Heart left ventricle (tissue), 13 donors: ENCODE results near the gene WDR11.

ENCODE experiments used
- CTCF ChIP-seq, 12 donors: fragments of 200-600 bp; sonication (generic) in 4 of 12; IDR thresholded peaks; one replicate each; pipeline versions ENCODE4 v1.5.0 to v1.8.0; 2018 to 2022; ENCODE audit warnings: antibody characterized with exemption in 12 of 12, mild to moderate bottlenecking in 5 of 12
- POLR2A ChIP-seq, 2 donors: fragments of 450-650 bp; IDR thresholded peaks; one replicate each; pipeline ENCODE4 v1.6.1; 2017; ENCODE audit warnings: antibody characterized with exemption in 2 of 2, mild to moderate bottlenecking in 2 of 2, moderate library complexity in 2 of 2
- donor health status: ischemic (EF 13 %, LVEDD 7.1; RV severe dilation, severe dysfunction).
- donor health status: DM: no; HTN: yes; CAD: no.
- donor health status: DM: no; HTN: no; CAD: no.
- donor health status: ischemic (EF 25% LVEDD 6.9; RV normal size, moderate dysfunction).
- donor health status: ischemic (EF 25% LVEDD 5.7; RV mildly dilated, moderate dysfunction).
- donor health status: ischemic (EF 35%, LVEDD 5.7; RV mildly dilated, moderate dysfunction).
- donor health status: nonischemic (EF 11% LVEDD 7.7; RV severe dilation, severe dysfunction).
- donor health status: DM: yes; HTN: yes; CAD: no.
- donor health status: PGD.
- donor health status: ischemic (EF 29% LVEDD 5.4; RV normal size, mild dysfunction).
- donor health status: nonischemic (EF 23%, LVEDD 6.1; RV moderate dilation, normal function).

GRCh38 chr10:120945801-120946302 lies 94.7 kb downstream of the WDR11 start:
- no peak for TF ChIP-seq CTCF (IDR thresholded peaks at IDR 0.05)
- no peak for TF ChIP-seq POLR2A (IDR thresholded peaks at IDR 0.05)
